ENCODE measurements around the gene MGAT2.
"Not testable (repeated sequence)": the region's sequence is repeated elsewhere in the genome, so short reads cannot be mapped to it uniquely, and the experiment has no call there.

The MGAT2 gene

DNA sequence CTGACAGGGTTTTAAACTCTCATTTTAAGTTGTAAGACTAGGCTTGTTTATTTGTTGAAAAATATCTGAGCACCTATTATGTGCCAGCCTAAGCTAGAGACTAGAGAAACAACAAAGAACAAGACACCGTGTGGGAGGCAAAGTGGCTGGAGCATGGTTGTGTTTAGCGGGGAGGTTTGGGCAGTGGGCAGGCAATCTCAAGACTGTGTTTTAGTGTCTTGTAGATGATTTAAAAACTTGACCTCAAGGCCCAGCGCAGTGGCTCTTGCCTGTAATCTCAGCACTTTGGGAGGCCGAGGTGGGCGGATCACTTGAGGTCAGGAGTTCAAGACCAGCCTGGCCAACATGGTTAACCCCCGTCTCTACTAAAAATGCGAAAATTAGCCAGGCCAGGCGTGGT, 7.9 kb upstream of the MGAT2 start:
- DNase-seq, result no peak

DNA sequence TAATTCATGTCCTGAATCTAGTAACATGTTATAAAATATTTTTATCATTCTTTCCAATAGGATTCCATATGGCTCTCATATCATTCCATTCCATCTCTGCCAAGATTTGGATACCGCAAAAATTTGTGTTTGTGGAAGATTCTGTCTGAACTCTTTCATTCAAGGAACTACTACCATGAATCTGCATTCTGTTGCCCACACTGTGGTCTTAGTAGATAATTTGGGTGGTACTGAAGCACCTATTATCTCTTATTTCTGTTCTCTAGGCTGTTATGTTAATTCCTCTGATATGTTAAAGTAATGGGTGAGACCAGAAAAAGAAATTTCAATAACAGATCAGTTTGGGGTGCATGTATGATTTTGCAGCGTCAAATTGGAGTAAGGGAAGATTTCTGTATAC, 6.4 kb upstream of the MGAT2 start:
- DNase-seq, result no peak

DNA sequence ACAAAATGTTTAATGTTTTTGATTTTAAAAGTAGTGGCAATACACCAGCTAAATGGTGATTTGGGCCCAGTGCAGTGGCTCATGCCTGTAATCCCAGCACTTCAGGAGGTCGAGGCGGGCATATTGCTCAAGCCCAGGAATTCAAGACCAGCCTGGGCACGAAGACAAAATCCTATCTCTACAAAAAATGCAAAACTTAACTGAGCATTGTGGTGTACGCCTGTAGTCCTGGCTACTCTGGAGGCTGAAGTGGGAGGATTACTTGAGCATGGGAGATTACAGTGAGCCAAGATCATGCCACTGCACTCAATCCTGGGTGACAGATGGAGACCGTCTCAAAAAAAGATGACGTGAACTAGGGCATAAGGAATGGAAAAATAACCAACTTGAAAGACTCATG, 4.8 kb upstream of the MGAT2 start:
- DNase-seq, result no peak

DNA sequence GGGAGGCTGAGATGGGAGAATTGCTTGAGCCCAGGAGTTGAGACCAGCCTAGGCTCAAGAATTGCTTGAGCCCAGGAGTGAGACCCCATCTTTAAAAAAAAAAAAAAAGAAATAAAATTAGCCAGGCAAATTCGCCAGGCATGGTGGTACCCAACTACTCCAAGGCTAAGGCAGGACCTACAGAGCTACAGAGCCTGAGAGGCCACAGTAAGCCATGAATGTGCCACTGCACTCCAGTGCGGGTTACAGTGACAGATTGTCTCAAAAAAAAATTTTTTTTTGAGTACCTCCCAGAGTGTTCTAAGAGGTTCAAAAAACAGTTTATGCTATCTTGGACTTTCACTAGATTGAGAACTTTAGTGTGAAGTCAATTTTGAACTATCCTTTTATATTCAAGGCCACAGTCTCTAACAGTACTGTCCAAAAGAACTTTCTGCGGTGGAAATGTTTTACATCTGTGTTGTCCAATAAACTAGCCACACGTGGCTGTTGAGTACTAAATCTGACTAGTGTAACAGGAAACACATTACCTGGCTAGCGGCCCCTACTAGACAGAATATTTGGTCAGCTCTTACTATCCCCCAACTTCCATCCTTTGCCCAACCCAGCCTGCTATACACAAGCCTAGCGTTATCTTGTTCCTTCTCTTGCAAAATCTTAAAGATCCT, 2.6 kb upstream of the MGAT2 start:
- no peak for DNase-seq

DNA sequence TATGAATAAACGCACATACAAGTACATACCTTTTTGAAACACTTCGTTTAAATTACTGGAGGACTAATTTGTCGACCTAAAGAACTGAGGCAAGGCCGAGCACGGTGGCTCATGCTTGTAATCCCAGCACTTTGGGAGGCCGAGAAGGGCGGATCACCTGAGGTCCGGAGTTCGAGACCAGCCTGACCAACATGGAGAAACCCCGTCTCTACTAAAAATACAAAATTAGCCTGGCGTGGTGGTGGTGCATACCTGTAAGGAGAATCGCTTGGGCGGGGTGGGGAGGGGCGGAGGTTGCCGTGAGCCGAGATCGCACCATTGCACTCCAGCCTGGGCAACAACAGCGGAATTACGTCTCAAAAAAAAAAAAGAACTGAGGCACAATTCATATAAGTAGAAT, 1.3 kb upstream of the MGAT2 start:
- not testable (repeated sequence) for DNase-seq

DNA sequence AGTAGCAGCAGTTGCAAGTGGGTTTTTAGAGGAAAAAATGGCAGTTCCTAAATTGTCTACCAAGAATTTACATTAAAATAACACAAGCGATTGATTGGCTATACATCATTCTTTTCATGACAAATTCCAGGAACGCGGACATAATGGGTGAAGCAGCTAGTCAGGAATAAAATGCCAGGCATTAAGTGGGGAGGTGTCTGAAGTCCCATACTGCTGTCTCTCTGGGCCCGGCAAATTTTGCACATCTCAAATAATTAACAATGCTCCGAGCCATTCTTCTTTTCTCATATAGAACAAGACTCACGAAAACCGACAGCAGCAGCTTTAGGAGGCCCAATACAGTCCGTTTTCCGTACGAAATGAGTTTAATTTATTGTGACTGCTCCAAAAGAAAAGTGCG, 869 bp upstream of the MGAT2 start:
- DNase-seq, result no peak

DNA sequence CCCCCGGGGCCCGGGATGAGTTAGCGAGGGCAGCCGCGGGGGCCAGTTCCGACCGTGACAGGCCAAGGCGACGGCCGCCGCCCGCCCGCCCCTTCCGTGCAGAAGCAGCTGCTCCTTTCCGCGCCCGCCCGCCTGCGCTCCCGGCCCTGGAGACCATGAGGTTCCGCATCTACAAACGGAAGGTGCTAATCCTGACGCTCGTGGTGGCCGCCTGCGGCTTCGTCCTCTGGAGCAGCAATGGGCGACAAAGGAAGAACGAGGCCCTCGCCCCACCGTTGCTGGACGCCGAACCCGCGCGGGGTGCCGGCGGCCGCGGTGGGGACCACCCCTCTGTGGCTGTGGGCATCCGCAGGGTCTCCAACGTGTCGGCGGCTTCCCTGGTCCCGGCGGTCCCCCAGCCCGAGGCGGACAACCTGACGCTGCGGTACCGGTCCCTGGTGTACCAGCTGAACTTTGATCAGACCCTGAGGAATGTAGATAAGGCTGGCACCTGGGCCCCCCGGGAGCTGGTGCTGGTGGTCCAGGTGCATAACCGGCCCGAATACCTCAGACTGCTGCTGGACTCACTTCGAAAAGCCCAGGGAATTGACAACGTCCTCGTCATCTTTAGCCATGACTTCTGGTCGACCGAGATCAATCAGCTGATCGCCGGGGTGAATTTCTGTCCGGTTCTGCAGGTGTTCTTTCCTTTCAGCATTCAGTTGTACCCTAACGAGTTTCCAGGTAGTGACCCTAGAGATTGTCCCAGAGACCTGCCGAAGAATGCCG, 699 bp downstream of the MGAT2 start:
- peak; percentile 63 for DNase-seq

DNA sequence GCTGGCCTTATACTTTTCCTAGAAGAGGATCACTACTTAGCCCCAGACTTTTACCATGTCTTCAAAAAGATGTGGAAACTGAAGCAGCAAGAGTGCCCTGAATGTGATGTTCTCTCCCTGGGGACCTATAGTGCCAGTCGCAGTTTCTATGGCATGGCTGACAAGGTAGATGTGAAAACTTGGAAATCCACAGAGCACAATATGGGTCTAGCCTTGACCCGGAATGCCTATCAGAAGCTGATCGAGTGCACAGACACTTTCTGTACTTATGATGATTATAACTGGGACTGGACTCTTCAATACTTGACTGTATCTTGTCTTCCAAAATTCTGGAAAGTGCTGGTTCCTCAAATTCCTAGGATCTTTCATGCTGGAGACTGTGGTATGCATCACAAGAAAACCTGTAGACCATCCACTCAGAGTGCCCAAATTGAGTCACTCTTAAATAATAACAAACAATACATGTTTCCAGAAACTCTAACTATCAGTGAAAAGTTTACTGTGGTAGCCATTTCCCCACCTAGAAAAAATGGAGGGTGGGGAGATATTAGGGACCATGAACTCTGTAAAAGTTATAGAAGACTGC, 1.5 kb downstream of the MGAT2 start:
- no peak for DNase-seq

DNA sequence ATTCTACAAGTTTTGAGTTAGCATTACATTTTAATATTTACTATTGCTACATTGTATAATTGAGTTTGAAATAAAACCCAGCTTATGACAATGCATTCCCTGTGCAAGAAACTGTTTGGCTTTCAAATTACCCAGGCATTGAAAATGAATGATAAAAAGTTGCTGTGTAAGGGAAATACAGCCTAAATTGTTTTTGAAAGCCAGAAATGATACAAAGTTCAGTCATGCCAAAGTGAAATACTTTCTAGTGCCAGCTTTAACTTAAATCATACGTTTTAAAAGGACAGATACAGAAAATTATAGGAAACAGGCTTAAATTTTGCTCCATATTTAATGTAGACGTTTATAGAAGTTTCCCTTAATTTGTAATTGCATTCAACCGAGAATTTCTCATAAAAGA, 2.8 kb downstream of the MGAT2 start:
- DNase-seq, result no peak

DNA sequence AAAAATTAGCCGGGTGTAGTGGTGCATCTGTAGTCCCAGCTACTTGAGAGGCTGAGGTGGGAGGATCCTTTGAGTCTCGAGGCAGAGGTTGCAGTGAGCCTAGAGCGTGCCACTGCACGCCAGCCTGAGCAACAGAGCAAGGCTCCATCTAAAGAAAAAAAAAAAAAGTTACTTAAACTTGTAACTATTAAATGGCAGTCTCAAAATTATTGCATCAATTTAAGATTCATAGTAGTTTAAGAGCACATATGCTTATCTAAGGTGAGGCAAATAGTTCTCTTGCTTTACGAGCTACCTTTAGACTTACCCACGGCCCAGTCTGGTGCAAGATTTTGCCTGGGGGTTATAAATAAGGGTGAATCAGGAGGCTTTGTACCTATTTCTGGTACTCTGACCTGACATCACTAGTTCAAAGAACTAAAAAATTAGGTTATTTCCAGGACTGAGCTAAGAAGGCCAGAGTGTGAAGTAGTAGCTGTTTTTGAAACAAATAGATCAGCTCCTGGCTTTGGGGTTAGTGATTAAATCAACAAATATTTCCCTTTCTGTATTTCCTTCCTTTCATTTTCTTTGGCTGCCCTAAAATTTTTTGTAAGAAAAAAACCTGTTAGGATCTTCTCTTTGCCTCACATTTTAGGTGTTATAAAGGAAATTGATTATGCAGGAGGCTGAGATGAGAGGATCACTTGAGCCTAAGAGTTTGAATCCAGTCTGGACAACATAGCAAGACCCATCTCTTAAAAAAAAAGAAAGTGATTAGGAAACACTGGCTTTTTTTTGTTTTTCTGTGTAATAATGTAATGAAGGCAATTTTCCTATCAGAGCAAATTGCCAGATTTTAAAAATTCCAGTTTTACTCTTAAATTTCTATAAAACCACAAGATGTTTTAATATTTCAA, 3.6 kb downstream of the MGAT2 start:
- no peak for DNase-seq

DNA sequence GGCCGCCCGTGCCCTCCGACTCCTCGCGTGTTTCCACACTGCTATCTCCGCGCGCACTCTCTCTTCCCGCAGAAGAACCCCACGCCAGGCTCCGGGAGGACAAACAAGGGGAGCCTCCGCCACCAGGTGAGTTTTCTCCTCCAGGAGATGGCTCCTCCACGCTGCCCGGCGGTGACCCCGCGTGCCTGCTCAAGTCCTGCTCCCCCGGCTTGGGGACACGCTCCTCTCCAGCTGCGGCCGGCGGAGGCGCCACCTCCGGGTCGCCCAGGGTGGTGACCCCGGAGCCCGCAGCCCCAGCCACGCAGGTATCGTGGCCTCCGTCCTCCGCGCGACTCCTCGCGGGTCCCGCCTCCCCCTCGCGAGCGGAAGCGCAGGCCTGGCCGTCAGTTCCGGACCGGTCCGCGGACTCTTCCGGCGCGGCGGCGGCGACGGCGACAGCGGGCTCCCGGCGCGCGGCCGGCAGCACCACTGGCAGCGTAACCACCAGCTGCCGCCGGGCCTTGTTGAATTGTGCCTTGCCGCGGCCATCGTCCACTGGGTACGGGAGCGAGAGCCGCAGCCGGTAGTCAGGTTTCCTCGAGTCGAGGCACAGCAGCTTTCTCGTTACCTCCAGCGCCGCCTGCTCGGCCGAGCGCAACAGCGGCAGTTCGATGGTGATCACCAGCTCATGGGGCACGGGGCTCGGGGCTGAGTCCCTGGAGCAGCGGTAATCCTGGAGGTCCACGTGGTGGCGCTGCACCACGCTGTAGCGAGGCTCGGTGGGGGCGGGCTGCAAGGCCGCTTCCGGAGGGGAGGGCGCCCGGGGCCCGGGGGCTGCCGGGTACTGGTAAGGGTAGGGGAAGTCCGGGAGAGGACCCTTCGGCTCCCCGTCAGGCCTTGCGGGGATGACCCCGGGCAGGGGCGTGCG, 13.3 kb downstream of the MGAT2 start:
- peak; percentile 96 for DNase-seq

DNA sequence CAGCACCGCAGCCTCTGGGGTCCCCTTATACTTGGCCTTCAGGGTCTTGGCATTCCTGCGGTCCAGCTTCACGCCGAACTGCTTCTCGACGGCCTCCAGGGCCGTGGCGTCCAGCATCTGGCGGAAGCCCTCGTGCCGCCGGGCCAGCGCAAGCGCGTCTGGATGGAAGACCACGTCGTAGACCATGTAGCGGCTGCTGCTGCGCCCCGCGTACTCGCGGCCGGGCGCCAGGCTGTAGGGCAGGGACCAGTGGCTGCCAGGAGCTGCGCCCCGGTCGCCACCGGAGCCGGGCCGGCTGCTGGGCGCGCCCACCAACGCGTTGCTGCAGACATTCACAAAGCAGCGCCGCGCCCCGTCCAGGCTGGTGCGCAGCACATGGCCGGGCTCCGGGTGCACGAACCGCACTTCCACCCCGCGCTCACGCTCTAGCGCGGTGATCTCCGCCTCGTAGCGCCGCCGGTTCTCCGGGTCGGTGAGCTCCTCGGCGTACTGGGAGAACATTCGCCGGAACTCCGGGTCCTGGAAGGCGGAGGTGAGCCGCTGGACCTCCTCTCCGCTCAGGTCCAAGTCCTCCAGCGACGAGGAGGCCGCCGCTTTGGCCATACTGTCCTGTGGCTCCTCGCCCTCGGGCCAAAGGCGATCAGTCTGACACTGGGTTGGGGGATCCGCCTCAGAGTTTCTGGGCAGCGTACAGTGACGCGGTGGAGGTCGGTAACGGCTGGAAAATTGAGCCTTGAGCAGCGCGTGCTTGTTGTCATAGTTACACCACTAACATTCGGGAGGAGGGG, 14.1 kb downstream of the MGAT2 start, which contains the start of gene DNAAF2:
Gene DNAAF2 (minus strand): TSS at position 698 of the 788 bp plus-strand sequence. CDS start 95 bp downstream, at position 603.
- peak; percentile 63 for DNase-seq

DNA sequence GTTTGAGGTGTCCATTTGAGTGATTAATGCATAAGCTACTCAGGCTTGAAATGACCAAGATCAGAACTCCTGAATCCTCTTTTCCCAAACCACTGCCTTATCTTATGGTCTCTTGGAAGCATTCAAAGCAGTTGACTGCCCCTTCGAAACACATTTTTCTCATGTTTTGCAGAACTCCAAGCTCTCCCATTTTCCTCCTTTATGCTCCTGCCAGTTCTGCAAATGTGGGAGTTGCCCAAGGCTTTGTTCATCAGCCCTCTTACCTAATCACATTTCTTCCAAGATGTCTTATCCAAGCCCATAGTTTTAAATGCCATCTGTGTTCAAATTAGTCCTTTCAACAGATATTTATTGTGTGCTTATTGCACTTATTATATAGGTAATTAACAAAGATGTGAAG, 16.3 kb downstream of the MGAT2 start:
- DNase-seq, result no peak

DNA sequence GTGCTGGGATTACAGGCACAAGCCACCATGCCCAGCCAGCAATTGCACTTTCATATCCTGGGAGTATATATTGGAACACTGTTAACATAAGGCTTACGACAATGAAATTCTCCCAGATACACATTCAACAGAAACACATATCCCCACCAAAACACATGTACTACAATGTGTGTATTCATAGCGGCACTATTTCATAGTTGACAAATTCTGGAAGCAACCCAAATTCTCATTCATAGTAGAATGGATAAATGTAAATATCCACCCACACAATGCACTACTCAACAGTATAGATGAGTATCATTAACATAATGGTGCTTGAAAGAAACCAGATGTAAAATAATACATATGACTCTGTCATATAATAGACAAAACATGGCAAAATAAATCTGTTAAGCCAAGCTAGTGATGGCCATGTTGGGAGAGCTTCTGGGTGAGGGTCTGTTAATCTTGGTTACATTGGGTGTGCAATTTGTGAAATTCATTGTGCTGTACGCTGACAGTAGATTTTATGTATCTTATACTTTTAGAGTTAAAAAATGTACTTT, 17.0 kb downstream of the MGAT2 start:
- no peak for DNase-seq

DNA sequence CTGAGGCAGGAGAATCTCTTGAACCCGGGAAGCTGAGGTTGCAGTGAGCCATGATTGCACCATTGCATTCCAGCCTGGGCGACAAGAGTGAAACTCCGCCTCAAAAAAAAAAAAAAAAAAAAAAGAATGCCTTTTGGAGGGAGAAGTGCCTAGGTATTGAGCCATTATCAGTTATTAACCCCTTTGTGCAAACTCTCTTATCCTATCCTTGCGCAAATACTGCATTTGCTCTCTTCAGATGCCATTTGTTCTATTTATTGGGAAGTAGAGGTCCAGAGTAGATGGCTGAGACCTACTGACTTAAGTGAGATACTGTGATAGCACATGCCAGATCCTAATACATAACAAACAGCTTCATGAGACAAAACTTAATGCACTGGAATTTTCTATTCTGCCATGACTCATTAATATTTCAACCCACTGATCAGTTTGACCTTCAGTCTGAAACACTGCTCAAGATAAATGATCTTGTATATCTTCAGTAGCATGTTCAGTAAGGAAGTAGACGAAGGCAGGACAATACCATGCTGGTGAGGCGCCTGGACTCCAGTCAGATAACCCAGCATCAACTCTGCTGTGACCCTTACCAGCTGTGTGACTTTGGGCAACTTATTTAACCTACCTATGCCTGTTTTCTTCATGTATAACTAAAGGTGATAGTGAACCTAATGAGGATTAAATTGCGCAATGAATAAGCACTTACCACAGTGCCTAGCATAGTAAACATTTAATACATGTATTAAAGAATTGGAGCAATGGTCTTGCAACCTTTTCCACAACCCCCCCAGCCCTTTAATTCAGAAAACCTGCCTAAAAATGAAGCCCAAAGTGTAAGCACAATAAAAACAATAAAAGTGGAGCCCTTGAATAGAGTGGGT, 20.2 kb downstream of the MGAT2 start:
- no peak for DNase-seq

DNA sequence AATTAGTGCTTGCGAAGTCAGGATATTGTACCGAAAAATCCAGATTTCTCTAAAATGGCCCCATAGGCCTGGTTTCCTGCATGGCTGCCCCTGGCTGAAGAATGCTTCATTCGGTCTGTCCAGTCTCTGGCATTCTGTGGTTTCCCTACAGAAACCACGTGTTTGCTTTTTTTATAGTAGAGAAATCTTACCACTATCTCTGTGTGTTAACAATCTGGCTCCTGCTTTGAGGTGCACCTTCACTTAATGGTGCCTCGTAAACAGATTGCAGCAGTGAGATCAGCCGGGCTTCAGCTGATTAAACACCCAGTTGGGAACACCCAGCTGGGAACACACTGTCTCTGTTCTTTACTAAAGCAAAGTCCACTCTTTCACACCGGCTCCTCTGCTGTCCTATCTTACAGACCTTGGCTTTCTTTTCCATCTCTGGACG, 21.1 kb downstream of the MGAT2 start:
- DNase-seq, result no peak

DNA sequence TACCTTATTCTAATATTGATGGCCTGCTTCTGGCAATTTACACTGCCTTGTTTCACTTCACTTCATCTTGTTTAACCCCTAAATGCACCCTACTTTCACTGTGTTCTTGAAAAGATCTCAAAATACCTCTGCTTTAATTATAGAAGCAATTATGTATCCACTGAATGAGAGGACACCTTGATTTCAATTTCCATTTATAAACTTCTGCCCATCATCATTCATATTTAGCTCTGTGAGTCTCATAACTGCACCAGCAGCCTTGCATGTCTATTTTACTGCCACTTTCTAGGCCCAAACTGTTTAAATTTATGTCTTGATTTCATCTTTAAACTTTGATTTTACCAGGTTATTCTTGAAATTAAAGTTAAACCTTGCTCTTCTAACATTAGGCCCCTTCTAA, 21.6 kb downstream of the MGAT2 start:
- no peak for DNase-seq

DNA sequence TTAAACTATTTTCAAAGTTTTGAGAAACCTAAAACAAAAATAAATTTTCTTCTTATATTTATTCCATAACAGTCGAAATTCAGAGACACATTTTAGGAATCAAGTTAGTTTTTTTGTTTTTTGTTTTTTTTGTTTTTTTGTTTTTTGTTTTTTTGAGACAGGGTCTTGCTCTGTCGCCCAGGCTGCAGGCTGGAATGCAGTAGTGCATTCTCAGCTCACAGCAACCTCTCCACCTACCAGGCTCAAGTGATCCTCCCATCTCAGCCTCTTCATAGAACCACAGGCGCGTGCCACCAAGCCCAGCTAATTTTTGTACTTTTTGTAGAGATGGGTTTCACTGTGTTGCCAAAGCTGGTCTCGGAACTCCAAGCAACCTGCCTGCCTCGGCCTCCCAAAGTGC, 32.9 kb downstream of the MGAT2 start:
- no peak for DNase-seq

DNA sequence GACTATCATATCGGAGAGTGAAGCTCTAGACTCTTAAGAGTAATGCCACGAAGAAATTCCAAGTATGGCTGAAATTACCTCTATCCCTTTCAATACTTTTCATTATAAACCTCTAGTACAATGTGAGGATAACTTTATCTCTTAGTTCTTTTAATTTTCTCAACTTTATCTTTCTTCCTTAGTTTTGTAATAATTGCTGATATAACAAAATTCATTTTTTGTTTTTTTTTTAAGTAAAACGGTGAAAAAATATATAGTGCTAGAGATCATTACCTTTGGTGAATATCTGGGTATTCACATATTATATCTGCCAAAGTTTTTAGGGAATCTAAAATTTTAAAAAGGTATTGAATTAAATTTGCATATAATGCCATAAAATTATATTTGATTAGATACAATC, 33.9 kb downstream of the MGAT2 start:
- DNase-seq, result no peak

DNA sequence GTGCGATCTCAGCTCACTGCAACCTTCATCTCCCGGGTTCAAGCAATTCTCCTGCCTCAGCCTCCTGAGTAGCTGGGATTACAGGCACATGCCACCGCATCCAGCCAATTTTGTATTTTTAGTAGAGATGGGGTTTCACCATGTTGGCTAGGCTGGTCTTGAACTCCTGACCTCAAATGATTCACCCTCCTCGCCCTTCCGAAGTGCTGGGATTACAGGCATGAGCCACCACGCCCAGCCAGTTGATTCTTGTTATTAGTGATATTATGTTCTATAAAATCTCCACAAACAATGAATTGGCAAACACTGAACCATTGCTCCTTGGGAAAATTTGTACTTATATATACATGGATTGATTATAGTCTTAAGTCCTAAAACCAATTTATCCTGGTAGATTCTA, 36.9 kb downstream of the MGAT2 start:
- DNase-seq, result not testable (repeated sequence)
